ENCODE data around the gene MYLK. TPM values are rescaled to one million over a fixed set of nuclear protein-coding genes. Genes with fewer than 3 reads are reported as not detected.
"Not testable (repeated sequence)": the region's sequence is repeated elsewhere in the genome, so short reads cannot be mapped to it uniquely, and the experiment has no call there.

MYLK gene
- total and polyA plus RNA-seq, 10 of the 15 experiments (the other 5 are each of a cell fraction or from before 2014, with no cell fraction given): 0.04 to 1.6 (median 0.42) TPM; not detected in 1

- in situ Hi-C loops (cut with MboI); intact Hi-C loops (cut with micrococcal nuclease; ENCODE audit: unreplicated experiment); H3K27me3 ChIP-seq (replicated peaks in 1 of 2; ENCODE audit: control insufficient read depth in 2 of 2, insufficient read depth in 2 of 2, low read length in 1 of 2); H4K20me1 ChIP-seq (ENCODE audit: control insufficient read depth, insufficient read depth); H2AFZ ChIP-seq (ENCODE audit: control insufficient read depth, low read depth, low read length); POLR2A ChIA-PET; H3K9me3 ChIP-seq (replicated peaks; ENCODE audit: control insufficient read depth, insufficient read depth, low read length); H3K36me3 ChIP-seq (ENCODE audit: control insufficient read depth in 2 of 2, insufficient read depth in 2 of 2, low read length in 1 of 2); FAIRE-seq; SMC1A ChIA-PET (ENCODE audit: uncharacterized antibody, unreplicated experiment); DNase-seq (ENCODE audit: low read depth, low spot score); H3K4me3 ChIP-seq; H3K4me2 ChIP-seq (ENCODE audit: control insufficient read depth, insufficient read depth); H3K9ac ChIP-seq (ENCODE audit: control insufficient read depth, insufficient read depth, low read length); BruUV-seq (replicated peaks); H3K79me2 ChIP-seq (ENCODE audit: control insufficient read depth, insufficient read depth, low read length); ATAC-seq; H3K27ac ChIP-seq (ENCODE audit: control insufficient read depth, insufficient read depth); H3K4me1 ChIP-seq (ENCODE audit: control insufficient read depth, insufficient read depth, low read length); RAD21 ChIA-PET (ENCODE audit: unreplicated experiment): not testable (repeated sequence)
- CTCF ChIA-PET: interaction anchor here (1.2 kb wide), 1 partner anchor 15 kb away, joined by 4 read pairs; no protein-coding TSS in a partner anchor
- WGBS (ENCODE audit: insufficient coverage, insufficient replicate concordance, low lambda C conversion rate, missing lambda C conversion rate): 23% methylated on average over 5 of the region's 5 CpGs
These were observed 145.6 kb downstream of the MYLK start for GRCh38 chr3:123738522-123738921.

GRCh38 chr3:123737168-123737567 lies 147.0 kb downstream of the MYLK start:
- DNase-seq (ENCODE audit: low read depth, low spot score) (no peak), ATAC-seq (no peak), FAIRE-seq (no peak)
- RAD21 ChIA-PET (ENCODE audit: unreplicated experiment): no interaction called here
- no peaks in the 10 kb centered on the region for H4K20me1 ChIP-seq (ENCODE audit: control insufficient read depth, insufficient read depth)
- SMC1A ChIA-PET (ENCODE audit: uncharacterized antibody, unreplicated experiment): no interaction called here
- WGBS (ENCODE audit: insufficient coverage, insufficient replicate concordance, low lambda C conversion rate, missing lambda C conversion rate): 55% methylated on average over 14 of the region's 14 CpGs
- H3K4me3 ChIP-seq: no peak overlapping the region
- CTCF ChIA-PET: no interaction called here
- no peaks in the 10 kb centered on the region for H3K4me1 ChIP-seq (ENCODE audit: control insufficient read depth, insufficient read depth, low read length)
- H3K9me3 ChIP-seq (replicated peaks; ENCODE audit: control insufficient read depth, insufficient read depth, low read length): no peaks in the 10 kb centered on the region
- no peak overlapping the region for H3K4me2 ChIP-seq (ENCODE audit: control insufficient read depth, insufficient read depth)
- intact Hi-C loops (cut with micrococcal nuclease; ENCODE audit: unreplicated experiment): no loop called here
- no peaks in the 10 kb centered on the region for H3K79me2 ChIP-seq (ENCODE audit: control insufficient read depth, insufficient read depth, low read length)
- POLR2A ChIA-PET: no interaction called here
- H2AFZ ChIP-seq (ENCODE audit: control insufficient read depth, low read depth, low read length): no peak overlapping the region
- in situ Hi-C loops (cut with MboI): no loop called here
- no peak overlapping the region for H3K9ac ChIP-seq (ENCODE audit: control insufficient read depth, insufficient read depth, low read length)
- no TSS peak for BruUV-seq (replicated peaks)
- H3K36me3 ChIP-seq (ENCODE audit: control insufficient read depth in 2 of 2, insufficient read depth in 2 of 2, low read length in 1 of 2): no peaks in the 10 kb centered on the region
- H3K27me3 ChIP-seq (replicated peaks in 1 of 2; ENCODE audit: control insufficient read depth in 2 of 2, insufficient read depth in 2 of 2, low read length in 1 of 2): peaks cover 0 to 1% of the 10 kb centered on the region in 2 experiments; a peak in 1 of 4 replicates
- no peak overlapping the region for H3K27ac ChIP-seq (ENCODE audit: control insufficient read depth, insufficient read depth)
- TF ChIP-seq, protein P1, sequence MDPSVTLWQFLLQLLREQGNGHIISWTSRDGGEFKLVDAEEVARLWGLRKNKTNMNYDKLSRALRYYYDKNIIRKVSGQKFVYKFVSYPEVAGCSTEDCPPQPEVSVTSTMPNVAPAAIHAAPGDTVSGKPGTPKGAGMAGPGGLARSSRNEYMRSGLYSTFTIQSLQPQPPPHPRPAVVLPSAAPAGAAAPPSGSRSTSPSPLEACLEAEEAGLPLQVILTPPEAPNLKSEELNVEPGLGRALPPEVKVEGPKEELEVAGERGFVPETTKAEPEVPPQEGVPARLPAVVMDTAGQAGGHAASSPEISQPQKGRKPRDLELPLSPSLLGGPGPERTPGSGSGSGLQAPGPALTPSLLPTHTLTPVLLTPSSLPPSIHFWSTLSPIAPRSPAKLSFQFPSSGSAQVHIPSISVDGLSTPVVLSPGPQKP (IDR thresholded peaks at IDR 0.05; ENCODE audit: low read depth, low read length): no peak
- TF ChIP-seq BRCA1 (IDR thresholded peaks at IDR 0.05; ENCODE audit: low read depth, low read length) (no peak), BACH1 (IDR thresholded peaks at IDR 0.05; ENCODE audit: borderline replicate concordance) (no peak), NFXL1 (IDR thresholded peaks at IDR 0.05; ENCODE audit: borderline replicate concordance) (no peak), FOXK2 (IDR thresholded peaks at IDR 0.05) (no peak), IRF5 (IDR thresholded peaks at IDR 0.05; ENCODE audit: borderline replicate concordance) (no peak), POLR2A (IDR thresholded peaks at IDR 0.05; ENCODE audit: low read depth, low read length) (no peak), ZNF217 (IDR thresholded peaks at IDR 0.05) (no peak), ESRRA (IDR thresholded peaks at IDR 0.05; ENCODE audit: low read length) (no peak)
- TF ChIP-seq, protein P2, sequence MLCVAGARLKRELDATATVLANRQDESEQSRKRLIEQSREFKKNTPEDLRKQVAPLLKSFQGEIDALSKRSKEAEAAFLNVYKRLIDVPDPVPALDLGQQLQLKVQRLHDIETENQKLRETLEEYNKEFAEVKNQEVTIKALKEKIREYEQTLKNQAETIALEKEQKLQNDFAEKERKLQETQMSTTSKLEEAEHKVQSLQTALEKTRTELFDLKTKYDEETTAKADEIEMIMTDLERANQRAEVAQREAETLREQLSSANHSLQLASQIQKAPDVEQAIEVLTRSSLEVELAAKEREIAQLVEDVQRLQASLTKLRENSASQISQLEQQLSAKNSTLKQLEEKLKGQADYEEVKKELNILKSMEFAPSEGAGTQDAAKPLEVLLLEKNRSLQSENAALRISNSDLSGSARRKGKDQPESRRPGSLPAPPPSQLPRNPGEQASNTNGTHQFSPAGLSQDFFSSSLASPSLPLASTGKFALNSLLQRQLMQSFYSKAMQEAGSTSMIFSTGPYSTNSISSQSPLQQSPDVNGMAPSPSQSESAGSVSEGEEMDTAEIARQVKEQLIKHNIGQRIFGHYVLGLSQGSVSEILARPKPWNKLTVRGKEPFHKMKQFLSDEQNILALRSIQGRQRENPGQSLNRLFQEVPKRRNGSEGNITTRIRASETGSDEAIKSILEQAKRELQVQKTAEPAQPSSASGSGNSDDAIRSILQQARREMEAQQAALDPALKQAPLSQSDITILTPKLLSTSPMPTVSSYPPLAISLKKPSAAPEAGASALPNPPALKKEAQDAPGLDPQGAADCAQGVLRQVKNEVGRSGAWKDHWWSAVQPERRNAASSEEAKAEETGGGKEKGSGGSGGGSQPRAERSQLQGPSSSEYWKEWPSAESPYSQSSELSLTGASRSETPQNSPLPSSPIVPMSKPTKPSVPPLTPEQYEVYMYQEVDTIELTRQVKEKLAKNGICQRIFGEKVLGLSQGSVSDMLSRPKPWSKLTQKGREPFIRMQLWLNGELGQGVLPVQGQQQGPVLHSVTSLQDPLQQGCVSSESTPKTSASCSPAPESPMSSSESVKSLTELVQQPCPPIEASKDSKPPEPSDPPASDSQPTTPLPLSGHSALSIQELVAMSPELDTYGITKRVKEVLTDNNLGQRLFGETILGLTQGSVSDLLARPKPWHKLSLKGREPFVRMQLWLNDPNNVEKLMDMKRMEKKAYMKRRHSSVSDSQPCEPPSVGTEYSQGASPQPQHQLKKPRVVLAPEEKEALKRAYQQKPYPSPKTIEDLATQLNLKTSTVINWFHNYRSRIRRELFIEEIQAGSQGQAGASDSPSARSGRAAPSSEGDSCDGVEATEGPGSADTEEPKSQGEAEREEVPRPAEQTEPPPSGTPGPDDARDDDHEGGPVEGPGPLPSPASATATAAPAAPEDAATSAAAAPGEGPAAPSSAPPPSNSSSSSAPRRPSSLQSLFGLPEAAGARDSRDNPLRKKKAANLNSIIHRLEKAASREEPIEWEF (IDR thresholded peaks at IDR 0.05; ENCODE audit: insufficient replicate concordance, low read depth, low read length): no peak
